ENCODE results near the gene SH3RF3.
A peak's percentile ranks its signal among the peaks of the same experiment; 100 is the strongest.

Gene SH3RF3

DNA sequence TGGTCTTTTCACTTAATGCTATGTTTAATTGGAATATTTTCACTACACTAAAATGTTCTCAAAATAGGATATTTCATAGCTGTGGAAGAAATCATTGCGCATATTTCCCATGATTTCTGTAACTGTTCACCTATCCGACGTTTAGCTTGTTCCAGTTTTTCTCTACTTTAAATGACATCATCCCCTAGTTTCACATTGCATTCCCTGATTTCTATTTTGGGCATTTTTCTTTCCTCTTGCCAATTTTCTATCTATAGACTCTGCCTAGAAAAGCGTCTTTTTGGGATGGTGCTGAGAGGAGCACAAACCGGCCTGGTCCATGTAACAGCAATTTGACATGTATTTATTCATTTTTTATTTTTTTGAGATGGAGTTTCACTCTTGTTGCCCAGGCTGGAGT lies 163.4 kb downstream of the SH3RF3 start:
- peaks cover 0 to 4% of the 10 kb centered on the region in 2 donors for H3K9me3 ChIP-seq (replicated peaks in 1 of 2; ENCODE audit: control insufficient read depth in 2 of 2, insufficient read depth in 1 of 2, low read depth in 1 of 2, low read length in 2 of 2)
- no peaks in the 10 kb centered on the region for H3K27me3 ChIP-seq (ENCODE audit: control insufficient read depth in 3 of 3, insufficient read depth in 3 of 3, low read depth in 1 of 3, low read length in 3 of 3)
- no peak for DNase-seq (ENCODE audit: low spot score)
- H3K14ac ChIP-seq (ENCODE audit: low read length), result no peak overlapping the region
- H3K18ac ChIP-seq (ENCODE audit: low read length), result no peak overlapping the region
- H2BK120ac ChIP-seq (ENCODE audit: low read depth, low read length), result no peak overlapping the region
- no peak overlapping the region for H3K9ac ChIP-seq (ENCODE audit: low read depth, low read length, poor library complexity)
- no peak overlapping the region for H3K4ac ChIP-seq (ENCODE audit: low read length)
- no peak overlapping the region for H2AK5ac ChIP-seq (ENCODE audit: low read depth, low read length)
- no peak overlapping the region for H3K4me2 ChIP-seq (ENCODE audit: insufficient read depth, low read length, poor library complexity, severe bottlenecking)
- H3K79me1 ChIP-seq (ENCODE audit: low read depth, low read length), result no peaks in the 10 kb centered on the region
- H3K23ac ChIP-seq (ENCODE audit: low read depth, low read length, poor library complexity), result no peak overlapping the region
- no peak overlapping the region for H2AFZ ChIP-seq (ENCODE audit: low read length)
- no peak overlapping the region for H3K27ac ChIP-seq (replicated peaks; ENCODE audit: low read length)
- H3K4me1 ChIP-seq (ENCODE audit: control insufficient read depth in 2 of 2, insufficient read depth in 1 of 2, low read depth in 1 of 2, low read length in 2 of 2), result peaks cover 0 to 11% of the 10 kb centered on the region in 2 donors
- no CpG with 5 or more reads among the region's 5 CpGs for WGBS, 2 donors (ENCODE audit: extremely low coverage in 2 of 2, insufficient read length in 2 of 2, insufficient replicate concordance in 1 of 2)
- H4K91ac ChIP-seq (ENCODE audit: low read depth, low read length, poor library complexity), result no peak overlapping the region
- H4K8ac ChIP-seq (ENCODE audit: low read depth, low read length), result no peak overlapping the region
- no peak overlapping the region for H2BK12ac ChIP-seq (ENCODE audit: low read length)
- no peaks in the 10 kb centered on the region for H3K36me3 ChIP-seq (replicated peaks in 1 of 2; ENCODE audit: control insufficient read depth in 2 of 2, insufficient read depth in 2 of 2, low read length in 2 of 2)
- H2BK5ac ChIP-seq (ENCODE audit: low read length), result no peak overlapping the region
- no peak overlapping the region for H3K4me3 ChIP-seq (ENCODE audit: low read length in 2 of 2)
- no peak overlapping the region for H2BK15ac ChIP-seq (ENCODE audit: low read length)

DNA sequence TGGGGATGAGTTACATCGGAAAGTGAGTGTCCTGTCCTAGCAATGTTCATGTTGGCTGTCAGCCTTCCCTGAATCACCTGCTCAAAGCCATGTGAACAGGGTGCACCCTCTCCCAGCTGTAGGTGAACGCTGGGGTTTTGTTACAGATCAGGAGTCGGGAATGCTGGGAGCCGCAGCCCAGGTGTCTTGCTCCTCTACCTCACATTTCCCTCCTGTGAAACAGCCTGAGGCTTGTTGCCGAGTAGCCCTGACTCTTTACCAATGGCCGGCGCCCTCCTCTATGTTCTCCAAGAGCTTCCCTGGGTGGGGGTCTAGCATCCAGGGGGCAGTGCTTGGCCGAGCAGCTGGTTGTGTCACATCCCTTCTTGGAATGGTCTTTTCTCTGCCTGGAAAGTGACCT lies 164.7 kb downstream of the SH3RF3 start:
- no peak overlapping the region for H3K18ac ChIP-seq (ENCODE audit: low read length)
- no peak for DNase-seq (ENCODE audit: low spot score)
- no peak overlapping the region for H4K91ac ChIP-seq (ENCODE audit: low read depth, low read length, poor library complexity)
- no peak overlapping the region for H2BK5ac ChIP-seq (ENCODE audit: low read length)
- H3K36me3 ChIP-seq (replicated peaks in 1 of 2; ENCODE audit: control insufficient read depth in 2 of 2, insufficient read depth in 2 of 2, low read length in 2 of 2), result no peaks in the 10 kb centered on the region
- H3K4ac ChIP-seq (ENCODE audit: low read length), result no peak overlapping the region
- peaks cover 0 to 4% of the 10 kb centered on the region in 2 donors for H3K9me3 ChIP-seq (replicated peaks in 1 of 2; ENCODE audit: control insufficient read depth in 2 of 2, insufficient read depth in 1 of 2, low read depth in 1 of 2, low read length in 2 of 2)
- no peak overlapping the region for H2BK15ac ChIP-seq (ENCODE audit: low read length)
- H3K79me1 ChIP-seq (ENCODE audit: low read depth, low read length), result no peaks in the 10 kb centered on the region
- no peak overlapping the region for H3K23ac ChIP-seq (ENCODE audit: low read depth, low read length, poor library complexity)
- peaks cover 0 to 2% of the 10 kb centered on the region in 2 donors for H3K4me1 ChIP-seq (ENCODE audit: control insufficient read depth in 2 of 2, insufficient read depth in 1 of 2, low read depth in 1 of 2, low read length in 2 of 2)
- H2BK120ac ChIP-seq (ENCODE audit: low read depth, low read length), result no peak overlapping the region
- no peak overlapping the region for H3K14ac ChIP-seq (ENCODE audit: low read length)
- no peak overlapping the region for H3K9ac ChIP-seq (ENCODE audit: low read depth, low read length, poor library complexity)
- H3K4me2 ChIP-seq (ENCODE audit: insufficient read depth, low read length, poor library complexity, severe bottlenecking), result no peak overlapping the region
- H2AFZ ChIP-seq (ENCODE audit: low read length), result no peak overlapping the region
- H2AK5ac ChIP-seq (ENCODE audit: low read depth, low read length), result no peak overlapping the region
- WGBS, 2 donors (ENCODE audit: extremely low coverage in 2 of 2, insufficient read length in 2 of 2, insufficient replicate concordance in 1 of 2), result no CpG with 5 or more reads among the region's 8 CpGs
- no peak overlapping the region for H3K4me3 ChIP-seq (ENCODE audit: low read length in 2 of 2)
- H3K27ac ChIP-seq (replicated peaks; ENCODE audit: low read length), result no peak overlapping the region
- no peak overlapping the region for H4K8ac ChIP-seq (ENCODE audit: low read depth, low read length)
- H3K27me3 ChIP-seq (ENCODE audit: control insufficient read depth in 3 of 3, insufficient read depth in 3 of 3, low read depth in 1 of 3, low read length in 3 of 3), result no peaks in the 10 kb centered on the region
- H2BK12ac ChIP-seq (ENCODE audit: low read length), result no peak overlapping the region

DNA sequence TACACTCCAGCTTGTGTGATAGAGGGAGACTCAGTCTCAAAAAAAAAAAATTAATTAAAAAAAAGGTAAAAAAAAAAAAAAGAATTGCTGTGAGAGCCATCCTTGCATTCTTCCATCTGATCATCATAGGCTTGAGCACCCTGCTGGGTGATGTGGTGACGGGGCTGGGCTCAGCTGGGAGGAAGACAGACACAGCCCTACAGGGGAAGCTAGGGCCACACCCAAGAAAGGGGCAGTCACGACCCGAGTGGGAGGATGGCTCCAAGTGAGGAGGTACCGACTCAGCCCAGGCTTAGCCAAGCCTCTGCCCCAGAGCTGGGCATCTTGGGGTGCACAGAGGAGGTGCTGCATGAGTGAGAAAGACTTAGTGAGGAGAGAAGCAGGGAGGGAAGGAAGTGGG lies 165.5 kb downstream of the SH3RF3 start:
- Histone ChIP-seq H3K4me3 (ENCODE audit: low read length in 2 of 2) (peak overlapping the region in 1 of 2 donors; percentile 35), H2BK12ac (ENCODE audit: low read length) (no peak overlapping the region), H3K9me3 (replicated peaks in 1 of 2; ENCODE audit: control insufficient read depth in 2 of 2, insufficient read depth in 1 of 2, low read depth in 1 of 2, low read length in 2 of 2) (peaks cover 0 to 4% of the 10 kb centered on the region in 2 donors), H3K36me3 (replicated peaks in 1 of 2; ENCODE audit: control insufficient read depth in 2 of 2, insufficient read depth in 2 of 2, low read length in 2 of 2) (no peaks in the 10 kb centered on the region), H3K27me3 (ENCODE audit: control insufficient read depth in 3 of 3, insufficient read depth in 3 of 3, low read depth in 1 of 3, low read length in 3 of 3) (no peaks in the 10 kb centered on the region), H3K14ac (ENCODE audit: low read length) (no peak overlapping the region), H3K4me2 (ENCODE audit: insufficient read depth, low read length, poor library complexity, severe bottlenecking) (no peak overlapping the region), H3K4ac (ENCODE audit: low read length) (no peak overlapping the region), H4K91ac (ENCODE audit: low read depth, low read length, poor library complexity) (no peak overlapping the region), H4K8ac (ENCODE audit: low read depth, low read length) (no peak overlapping the region), H2BK120ac (ENCODE audit: low read depth, low read length) (no peak overlapping the region), H2AK5ac (ENCODE audit: low read depth, low read length) (no peak overlapping the region), H2BK5ac (ENCODE audit: low read length) (no peak overlapping the region), H3K79me1 (ENCODE audit: low read depth, low read length) (no peaks in the 10 kb centered on the region), H2AFZ (ENCODE audit: low read length) (no peak overlapping the region), H3K4me1 (ENCODE audit: control insufficient read depth in 2 of 2, insufficient read depth in 1 of 2, low read depth in 1 of 2, low read length in 2 of 2) (no peaks in the 10 kb centered on the region), H2BK15ac (ENCODE audit: low read length) (no peak overlapping the region), H3K27ac (replicated peaks; ENCODE audit: low read length) (no peak overlapping the region), H3K18ac (ENCODE audit: low read length) (no peak overlapping the region), H3K23ac (ENCODE audit: low read depth, low read length, poor library complexity) (no peak overlapping the region), H3K9ac (ENCODE audit: low read depth, low read length, poor library complexity) (no peak overlapping the region)
- WGBS, 2 donors (ENCODE audit: extremely low coverage in 2 of 2, insufficient read length in 2 of 2, insufficient replicate concordance in 1 of 2), result no CpG with 5 or more reads among the region's 4 CpGs
- no peak for DNase-seq (ENCODE audit: low spot score)

DNA sequence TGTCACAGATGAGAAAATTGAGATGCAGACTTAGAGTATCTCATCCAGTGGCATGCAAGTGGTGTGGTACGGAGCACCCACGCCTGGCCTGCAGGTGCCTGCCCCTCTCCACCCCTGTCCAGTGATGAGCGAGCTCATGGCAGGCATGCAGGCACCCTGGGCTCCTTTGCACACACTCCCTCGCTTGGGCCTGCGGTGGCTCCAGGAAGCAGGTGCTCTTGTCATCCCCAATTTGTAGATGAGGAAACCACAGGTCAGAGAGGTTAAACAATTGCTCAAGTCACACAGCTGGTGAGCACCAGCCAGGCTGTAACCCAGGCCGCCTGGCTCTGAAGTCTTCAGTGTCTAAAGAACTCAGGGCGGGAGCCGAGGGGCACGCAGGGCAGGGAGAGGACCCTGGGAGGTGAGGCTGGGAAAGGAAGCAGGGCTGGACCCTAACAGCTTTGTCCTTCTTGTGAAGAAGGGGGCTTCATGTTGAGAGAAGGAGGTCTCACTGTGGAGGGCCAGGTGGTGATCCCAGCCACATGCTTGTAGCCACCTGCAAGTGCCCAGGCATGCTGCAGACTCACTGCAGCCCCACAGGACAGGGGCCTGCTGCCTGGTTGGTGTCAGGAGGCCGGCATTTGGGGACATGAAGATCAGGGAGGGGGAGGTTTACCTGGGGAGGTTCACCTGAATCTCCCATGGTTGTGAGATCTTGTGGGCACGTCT lies 166.2 kb downstream of the SH3RF3 start:
- Histone ChIP-seq H3K4me3 (ENCODE audit: low read length in 2 of 2) (peak overlapping the region in 1 of 2 donors; percentile 49), H3K36me3 (replicated peaks in 1 of 2; ENCODE audit: control insufficient read depth in 2 of 2, insufficient read depth in 2 of 2, low read length in 2 of 2) (no peaks in the 10 kb centered on the region)

More for the DNA sequence above, 166.2 kb downstream of the SH3RF3 start:
- H3K27ac ChIP-seq (replicated peaks; ENCODE audit: low read length), result no peak overlapping the region
- no peak overlapping the region for H3K18ac ChIP-seq (ENCODE audit: low read length)
- H3K27me3 ChIP-seq (ENCODE audit: control insufficient read depth in 3 of 3, insufficient read depth in 3 of 3, low read depth in 1 of 3, low read length in 3 of 3), result no peaks in the 10 kb centered on the region
- H3K4me2 ChIP-seq (ENCODE audit: insufficient read depth, low read length, poor library complexity, severe bottlenecking), result no peak overlapping the region
- H3K4ac ChIP-seq (ENCODE audit: low read length), result no peak overlapping the region
- no peak overlapping the region for H4K8ac ChIP-seq (ENCODE audit: low read depth, low read length)
- H2AK5ac ChIP-seq (ENCODE audit: low read depth, low read length), result no peak overlapping the region
- WGBS, 2 donors (ENCODE audit: extremely low coverage in 2 of 2, insufficient read length in 2 of 2, insufficient replicate concordance in 1 of 2), result no CpG with 5 or more reads among the region's 11 CpGs
- H2BK5ac ChIP-seq (ENCODE audit: low read length), result no peak overlapping the region
- no peak overlapping the region for H2BK120ac ChIP-seq (ENCODE audit: low read depth, low read length)
- H3K4me1 ChIP-seq (ENCODE audit: control insufficient read depth in 2 of 2, insufficient read depth in 1 of 2, low read depth in 1 of 2, low read length in 2 of 2), result no peaks in the 10 kb centered on the region
- DNase-seq (ENCODE audit: low spot score), result no peak
- H3K79me1 ChIP-seq (ENCODE audit: low read depth, low read length), result no peaks in the 10 kb centered on the region
- H4K91ac ChIP-seq (ENCODE audit: low read depth, low read length, poor library complexity), result no peak overlapping the region
- H3K9ac ChIP-seq (ENCODE audit: low read depth, low read length, poor library complexity), result no peak overlapping the region
- H3K9me3 ChIP-seq (replicated peaks in 1 of 2; ENCODE audit: control insufficient read depth in 2 of 2, insufficient read depth in 1 of 2, low read depth in 1 of 2, low read length in 2 of 2), result peaks cover 0 to 4% of the 10 kb centered on the region in 2 donors
- no peak overlapping the region for H2AFZ ChIP-seq (ENCODE audit: low read length)
- no peak overlapping the region for H3K14ac ChIP-seq (ENCODE audit: low read length)
- no peak overlapping the region for H3K23ac ChIP-seq (ENCODE audit: low read depth, low read length, poor library complexity)
- H2BK15ac ChIP-seq (ENCODE audit: low read length), result no peak overlapping the region
- no peak overlapping the region for H2BK12ac ChIP-seq (ENCODE audit: low read length)
